DMS114 treated with DMSO at 0.1 percent for 48 hours (cell line): Measurements from ENCODE around the gene PARK7.
A peak's percentile ranks its signal among the peaks of the same experiment; 100 is the strongest.

Source experiments
- DNase-seq: peaks from one replicate; lab custom pipeline; 2025; ENCODE audit not compliant: unreplicated experiment; lab: John Stamatoyannopoulos, UW

Gene PARK7

DNA sequence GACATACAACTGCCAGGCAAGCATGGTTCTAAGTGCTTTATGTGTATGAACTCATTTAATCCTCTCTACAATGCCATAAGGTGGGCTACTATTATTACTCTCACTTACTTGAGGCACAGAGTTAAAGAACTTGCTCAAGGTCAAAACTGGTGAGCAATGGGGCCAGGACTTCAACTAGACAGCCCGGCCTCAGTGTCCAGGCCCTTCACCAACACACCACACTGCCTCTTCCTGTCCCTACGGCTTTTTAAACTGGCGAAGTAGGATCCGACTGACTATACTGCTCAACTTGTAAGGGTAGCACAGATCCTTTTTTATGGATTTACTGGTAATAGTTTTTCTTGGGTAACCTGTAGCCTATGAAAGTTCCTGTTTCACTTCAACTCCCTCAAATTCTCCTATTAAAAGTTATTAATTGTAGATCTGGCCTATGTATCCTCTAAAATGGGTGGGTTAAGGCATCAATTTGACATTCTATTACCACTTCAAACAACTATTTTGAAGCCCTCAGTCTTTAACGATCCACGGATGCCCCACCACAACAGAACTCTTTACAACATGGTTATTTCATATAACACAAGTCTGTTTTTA is 60.3 kb downstream of the PARK7 start:
- DNase-seq = no peak

DNA sequence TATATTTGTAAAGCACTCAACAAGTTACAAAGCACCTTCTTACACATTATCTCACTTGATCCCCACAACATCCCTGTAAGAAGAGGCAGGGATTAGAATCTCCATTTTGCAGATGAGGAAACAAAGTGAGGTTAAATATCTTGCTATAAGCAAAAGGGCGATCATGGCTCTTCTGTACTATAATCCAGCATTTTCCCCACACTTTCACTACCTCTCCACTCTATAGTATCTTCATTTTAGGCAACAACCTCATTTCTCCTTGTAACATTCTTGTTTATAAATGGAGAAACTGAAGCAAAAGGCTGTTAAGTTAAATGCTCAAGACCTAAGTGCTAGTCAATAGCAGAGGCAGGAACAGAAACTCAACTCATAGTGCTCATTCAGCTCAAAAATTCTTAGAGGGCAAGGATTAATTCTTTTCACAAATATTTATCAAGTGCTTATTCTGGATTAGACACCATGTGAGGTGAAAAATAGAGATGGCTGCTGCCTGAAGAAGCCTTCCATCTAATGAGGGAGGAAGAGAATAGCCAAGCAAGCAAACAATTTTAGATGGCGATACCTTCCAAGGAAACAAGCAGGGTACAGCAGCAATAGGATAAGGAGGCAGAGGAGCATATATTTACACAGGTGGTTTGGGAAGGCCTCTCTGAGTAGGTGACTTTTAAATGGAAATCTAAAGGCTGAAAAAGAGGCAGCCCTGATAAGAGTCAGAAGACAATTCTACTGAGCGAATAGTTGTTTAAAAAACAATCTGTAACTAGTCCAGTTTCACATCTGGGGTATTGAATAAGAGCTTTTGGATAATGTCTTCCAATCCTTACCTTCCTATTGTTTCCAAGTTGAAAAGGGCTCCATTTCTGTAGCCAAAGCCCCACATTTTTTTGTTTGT is 61.1 kb downstream of the PARK7 start:
- DNase-seq = no peak

- no peak for DNase-seq
These were observed 61.9 kb downstream of the PARK7 start for GRCh38 chr1:8023287-8023994.

- DNase-seq = no peak
These were observed 62.4 kb downstream of the PARK7 start for GRCh38 chr1:8023995-8024313.

DNA sequence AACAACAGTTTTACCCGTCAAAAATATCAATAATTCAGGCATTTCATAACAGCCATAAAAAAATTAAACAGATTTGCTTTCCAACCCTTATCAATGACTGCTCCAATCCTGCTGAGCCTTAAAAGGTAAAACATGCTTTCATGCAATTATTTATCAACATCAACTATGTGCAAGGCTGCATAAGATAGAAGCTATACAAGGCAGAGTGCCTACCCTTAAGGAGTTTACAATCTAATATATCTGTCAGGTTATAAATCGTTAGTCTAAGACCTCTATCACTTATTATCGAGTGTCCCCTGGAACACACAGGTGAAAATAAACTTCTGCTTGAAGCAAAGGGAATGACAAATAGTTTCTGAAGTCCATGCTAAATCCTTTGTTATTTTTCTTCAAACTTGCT is 62.8 kb downstream of the PARK7 start:
- no peak for DNase-seq

GRCh38 chr1:8025061-8025670 is 63.7 kb downstream of the PARK7 start:
- peak; percentile 25 for DNase-seq

DNA sequence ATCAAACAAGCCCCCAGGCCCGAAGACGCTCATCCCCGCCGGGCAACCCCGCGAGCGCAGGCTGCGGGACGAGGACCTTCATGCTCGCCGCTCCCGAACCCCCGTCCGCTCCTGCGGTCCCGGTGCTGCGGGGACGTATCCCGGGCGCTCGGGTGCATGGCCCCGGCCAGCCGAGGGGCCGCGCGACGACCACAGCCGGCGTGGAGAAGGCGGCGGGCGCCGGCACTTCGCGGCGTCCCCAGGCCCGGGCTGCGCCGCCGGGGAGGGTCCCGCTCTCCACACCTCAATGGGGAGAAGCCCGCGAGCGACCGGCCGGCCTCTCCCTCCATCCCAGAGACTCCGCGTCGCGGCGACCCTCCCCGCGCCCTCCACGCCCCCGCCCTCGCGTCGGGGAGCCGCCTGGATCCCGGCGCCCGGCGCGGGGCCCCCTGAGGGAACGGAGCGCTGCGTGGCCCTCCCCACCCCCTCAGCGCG is 64.2 kb downstream of the PARK7 start:
- DNase-seq = no peak

GRCh38 chr1:8026153-8026975 is 64.9 kb downstream of the PARK7 start, which contains the start of gene ERRFI1:
ERRFI1 (minus strand) TSS chr1:8026309; CDS start chr1:8015619, 10,690 bp downstream.
- peak; percentile 75 for DNase-seq

- DNase-seq = no peak
These were observed 65.7 kb downstream of the PARK7 start for GRCh38 chr1:8026976-8027747.

DNA sequence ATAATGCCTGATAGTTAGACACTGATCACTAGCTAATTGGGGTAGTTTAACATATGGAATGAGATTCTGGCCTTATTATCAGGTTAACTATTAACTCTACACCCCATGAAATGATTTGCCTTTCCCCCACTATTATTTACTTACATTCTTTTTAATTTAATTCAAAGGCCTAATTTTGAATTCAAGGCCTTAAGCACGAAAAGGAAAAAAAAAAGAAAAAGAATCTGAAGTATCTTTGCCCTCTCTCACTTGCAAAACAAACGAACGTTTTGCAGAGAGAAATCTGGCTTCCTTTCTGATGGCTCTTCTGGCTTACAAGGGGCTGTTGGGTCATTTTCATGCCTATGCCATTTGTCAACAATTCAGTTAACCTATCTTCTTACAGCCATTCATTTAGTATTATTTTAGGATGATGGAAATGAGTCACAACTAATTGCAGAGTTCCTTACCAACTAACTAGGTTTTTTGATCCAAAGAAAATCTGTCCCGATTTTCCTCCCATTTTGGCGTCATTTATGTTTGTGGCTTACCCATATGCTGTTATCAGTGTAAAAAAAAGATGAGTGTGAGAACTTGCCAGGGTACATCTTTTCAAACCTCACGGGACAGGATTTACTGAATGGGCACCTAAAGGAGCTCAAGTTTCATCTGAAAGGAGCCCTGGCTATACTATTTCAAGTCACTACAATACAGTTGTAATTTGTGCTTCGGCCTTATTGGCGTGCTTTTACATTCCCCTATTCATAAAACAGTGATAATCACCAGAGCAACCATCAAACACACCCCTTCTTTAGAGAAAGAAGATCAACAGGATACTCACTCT is 66.4 kb downstream of the PARK7 start:
- DNase-seq = no peak

DNA sequence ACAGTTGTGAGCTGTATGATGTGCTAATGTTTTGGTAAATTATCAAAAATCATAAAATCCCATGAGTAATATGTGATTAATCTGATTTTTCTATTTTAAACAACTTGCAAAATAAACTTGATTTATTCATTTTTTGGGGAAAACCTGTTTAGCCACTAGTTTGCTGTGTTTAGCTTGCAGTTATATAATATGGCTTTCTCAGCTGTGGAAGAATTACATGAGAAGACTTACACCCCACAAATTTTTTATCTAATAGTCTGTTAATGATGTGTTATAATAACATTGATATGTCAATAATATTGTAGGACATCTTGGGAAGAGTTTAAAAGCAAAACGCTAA is 67.0 kb downstream of the PARK7 start:
- no peak for DNase-seq

DNA sequence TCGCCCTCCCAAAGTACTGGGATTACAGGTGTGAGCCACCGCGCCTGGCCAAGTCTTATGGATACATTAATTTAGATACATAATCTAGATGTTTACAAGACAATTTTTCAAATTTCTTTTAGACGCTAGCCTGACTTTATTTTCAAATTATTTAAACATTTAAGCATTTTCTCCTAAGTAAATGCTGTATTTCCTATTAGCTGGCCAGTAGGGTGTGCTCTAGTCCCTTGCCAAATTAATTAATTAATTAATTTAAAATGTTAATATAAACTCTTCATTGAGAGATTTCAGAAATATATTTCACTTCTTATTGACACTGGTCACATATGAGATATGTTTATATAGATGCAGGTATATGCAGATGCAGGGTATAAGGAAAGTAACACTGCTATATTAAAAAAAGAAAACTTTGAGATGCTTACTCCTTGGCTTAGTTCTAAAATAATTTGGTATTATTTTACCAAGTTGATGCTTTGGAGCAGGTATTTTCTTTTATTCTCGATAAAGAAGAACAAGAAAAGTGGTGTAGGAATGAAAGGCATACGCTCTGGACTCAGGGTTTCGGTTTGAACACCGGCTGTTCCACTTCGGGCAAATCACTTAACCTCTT is 69.8 kb downstream of the PARK7 start:
- peak; percentile 44 for DNase-seq

- no peak for DNase-seq
These were observed 70.9 kb downstream of the PARK7 start for GRCh38 chr1:8032366-8032910.

- no peak for DNase-seq
These were observed 71.8 kb downstream of the PARK7 start for GRCh38 chr1:8033322-8033721.
